Vagina (tissue), 2 donors: Measurements from ENCODE around the gene DNAJA3. TPM values are rescaled to one million over a fixed set of nuclear protein-coding genes. Genes with fewer than 3 reads are reported as not detected.

Experiments used
- DNase-seq, 2 donors: peaks; one replicate each; pipeline ENCODE4 v3.0.0-alpha.2; 2017; ENCODE audit errors: extremely low spot score in 2 of 2
- H3K27ac ChIP-seq: fragments of 200-600 bp; sonication (generic); one replicate; pipeline ENCODE4 v1.5.1; 2019
- H3K27me3 ChIP-seq: fragments of 200-600 bp; sonication (generic); one replicate; pipeline ENCODE4 v1.5.1; 2019
- H3K36me3 ChIP-seq, 2 donors: fragments of 200-600 bp; sonication (generic); one replicate each; pipeline ENCODE4 v1.5.1; 2017 to 2019
- H3K4me1 ChIP-seq: fragments of 200-600 bp; sonication (generic); one replicate; pipeline ENCODE4 v1.5.1; 2019
- H3K4me3 ChIP-seq, 2 donors: fragments of 200-600 bp; sonication (generic); 1 replicate in 1 of 2; 2 replicates in 1 of 2; pipeline ENCODE4 v1.5.1; 2016 to 2019
- H3K9me3 ChIP-seq: fragments of 200-600 bp; sonication (generic); one replicate; pipeline ENCODE4 v1.5.1; 2019
- POLR2A ChIP-seq, 2 donors: fragments of 450-650 bp; IDR thresholded peaks; one replicate each; pipeline ENCODE4 v1.6.1; 2017; ENCODE audit warnings: antibody characterized with exemption in 2 of 2, mild to moderate bottlenecking in 2 of 2, moderate library complexity in 2 of 2
- POLR2AphosphoS5 ChIP-seq, 2 donors: sonication (generic); formaldehyde crosslinking; IDR thresholded peaks; one replicate each; pipeline ENCODE4 v1.9.0; 2017; ENCODE audit warnings: antibody characterized with exemption in 2 of 2, mild to moderate bottlenecking in 2 of 2, low read depth in 1 of 2; ENCODE audit not compliant: insufficient read depth in 1 of 2
- intact Hi-C: fragments of 100-400 bp; cut with DNase I; formaldehyde crosslinking; loops from one replicate; pipeline ENCODE4 v1.15.1; 2023
- total RNA-seq: library from RNA; depleted of rRNA; stranded (reverse); fragments of >200 nt; gene quantifications from one replicate; pipeline ENCODE4 v1.2.3, GENCODE V29; 2016
- TF ChIP-seq, protein P1 (sequence below), 3 experiments: fragments of 450-650 bp in 2 of 3; fragments of 200-600 bp in 1 of 3; sonication (generic) in 1 of 3; IDR thresholded peaks; one replicate each; pipeline ENCODE4 v1.5.1; 2017 to 2019; ENCODE audit warnings: antibody characterized with exemption in 3 of 3, mild to moderate bottlenecking in 2 of 3, moderate library complexity in 2 of 3

DNAJA3 gene
- total RNA-seq, 1 donor from 2014 or later = 33.6 TPM

GRCh38 chr16:4410335-4411075 lies 15.2 kb upstream of the DNAJA3 start:
- intact Hi-C loops = no loop called here
- H3K4me3 ChIP-seq = no peak overlapping the region
- DNase-seq = no peak
- no peak overlapping the region for H3K27ac ChIP-seq
- peaks cover 0 to 29% of the 10 kb centered on the region in 2 donors for H3K36me3 ChIP-seq
- TF ChIP-seq, protein P1, sequence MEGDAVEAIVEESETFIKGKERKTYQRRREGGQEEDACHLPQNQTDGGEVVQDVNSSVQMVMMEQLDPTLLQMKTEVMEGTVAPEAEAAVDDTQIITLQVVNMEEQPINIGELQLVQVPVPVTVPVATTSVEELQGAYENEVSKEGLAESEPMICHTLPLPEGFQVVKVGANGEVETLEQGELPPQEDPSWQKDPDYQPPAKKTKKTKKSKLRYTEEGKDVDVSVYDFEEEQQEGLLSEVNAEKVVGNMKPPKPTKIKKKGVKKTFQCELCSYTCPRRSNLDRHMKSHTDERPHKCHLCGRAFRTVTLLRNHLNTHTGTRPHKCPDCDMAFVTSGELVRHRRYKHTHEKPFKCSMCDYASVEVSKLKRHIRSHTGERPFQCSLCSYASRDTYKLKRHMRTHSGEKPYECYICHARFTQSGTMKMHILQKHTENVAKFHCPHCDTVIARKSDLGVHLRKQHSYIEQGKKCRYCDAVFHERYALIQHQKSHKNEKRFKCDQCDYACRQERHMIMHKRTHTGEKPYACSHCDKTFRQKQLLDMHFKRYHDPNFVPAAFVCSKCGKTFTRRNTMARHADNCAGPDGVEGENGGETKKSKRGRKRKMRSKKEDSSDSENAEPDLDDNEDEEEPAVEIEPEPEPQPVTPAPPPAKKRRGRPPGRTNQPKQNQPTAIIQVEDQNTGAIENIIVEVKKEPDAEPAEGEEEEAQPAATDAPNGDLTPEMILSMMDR (IDR thresholded peaks at IDR 0.05) = no peak
- no peak for TF ChIP-seq POLR2AphosphoS5 (IDR thresholded peaks at IDR 0.05; ENCODE audit: insufficient read depth in 1 of 2, low read depth in 1 of 2)
- peaks cover 18% of the 10 kb centered on the region for H3K4me1 ChIP-seq
- H3K27me3 ChIP-seq = no peaks in the 10 kb centered on the region
- no peaks in the 10 kb centered on the region for H3K9me3 ChIP-seq

GRCh38 chr16:4411684-4412083 lies 14.0 kb upstream of the DNAJA3 start:
- Histone ChIP-seq H3K36me3 (peaks cover 0 to 24% of the 10 kb centered on the region in 2 donors), H3K9me3 (no peaks in the 10 kb centered on the region), H3K4me3 (no peak overlapping the region), H3K27me3 (no peaks in the 10 kb centered on the region), H3K27ac (no peak overlapping the region), H3K4me1 (peaks cover 20% of the 10 kb centered on the region)
- no peak for TF ChIP-seq POLR2A (IDR thresholded peaks at IDR 0.05)
- TF ChIP-seq POLR2AphosphoS5 (IDR thresholded peaks at IDR 0.05; ENCODE audit: insufficient read depth in 1 of 2, low read depth in 1 of 2) = no peak
- TF ChIP-seq, protein P1 (IDR thresholded peaks at IDR 0.05) = no peak
- DNase-seq = no peak
- intact Hi-C loops = no loop called here

- TF ChIP-seq POLR2A (IDR thresholded peaks at IDR 0.05) (no peak), POLR2AphosphoS5 (IDR thresholded peaks at IDR 0.05; ENCODE audit: insufficient read depth in 1 of 2, low read depth in 1 of 2) (no peak)
- TF ChIP-seq, protein P1 (IDR thresholded peaks at IDR 0.05) = no peak
- Histone ChIP-seq H3K27ac (no peak overlapping the region), H3K27me3 (no peaks in the 10 kb centered on the region), H3K36me3 (peaks cover 0 to 19% of the 10 kb centered on the region in 2 donors), H3K4me3 (no peak overlapping the region), H3K9me3 (no peaks in the 10 kb centered on the region), H3K4me1 (peaks cover 25% of the 10 kb centered on the region)
- intact Hi-C loops = no loop called here
- no peak for DNase-seq
Measured at GRCh38 chr16:4412159-4412558, 13.5 kb upstream of the DNAJA3 start.

GRCh38 chr16:4412854-4413253 lies 12.8 kb upstream of the DNAJA3 start:
- no peaks in the 10 kb centered on the region for H3K9me3 ChIP-seq
- no peak overlapping the region for H3K27ac ChIP-seq
- TF ChIP-seq POLR2AphosphoS5 (IDR thresholded peaks at IDR 0.05; ENCODE audit: insufficient read depth in 1 of 2, low read depth in 1 of 2) (no peak), POLR2A (IDR thresholded peaks at IDR 0.05) (no peak)
- TF ChIP-seq, protein P1 (IDR thresholded peaks at IDR 0.05) = no peak
- DNase-seq = no peak
- peaks cover 0 to 14% of the 10 kb centered on the region in 2 donors for H3K36me3 ChIP-seq
- H3K4me1 ChIP-seq = peaks cover 25% of the 10 kb centered on the region
- intact Hi-C loops = no loop called here
- H3K4me3 ChIP-seq = no peak overlapping the region
- H3K27me3 ChIP-seq = no peaks in the 10 kb centered on the region

GRCh38 chr16:4414187-4414917 lies 11.3 kb upstream of the DNAJA3 start:
- intact Hi-C loops = no loop called here
- H3K27ac ChIP-seq = no peak overlapping the region
- H3K4me1 ChIP-seq = peaks cover 25% of the 10 kb centered on the region
- no peak for DNase-seq
- no peaks in the 10 kb centered on the region for H3K9me3 ChIP-seq
- H3K4me3 ChIP-seq = no peak overlapping the region
- TF ChIP-seq POLR2AphosphoS5 (IDR thresholded peaks at IDR 0.05; ENCODE audit: insufficient read depth in 1 of 2, low read depth in 1 of 2) (no peak), POLR2A (IDR thresholded peaks at IDR 0.05) (no peak)
- TF ChIP-seq, protein P1 (IDR thresholded peaks at IDR 0.05) = no peak
- H3K36me3 ChIP-seq = peaks cover 0 to 9% of the 10 kb centered on the region in 2 donors
- no peaks in the 10 kb centered on the region for H3K27me3 ChIP-seq
